ENCODE data around the gene CNGA4.

Gene CNGA4

GRCh38 chr11:6234387-6235107, 4.3 kb upstream of the CNGA4 start, which contains the start of gene FHIP1B:
Gene FHIP1B (minus strand): TSS chr11:6234636. CDS start chr11:6224516, 10,120 bp downstream.
- H3K27ac ChIP-seq: peak within 1 kb of the TSS; percentile 77
- TF ChIP-seq, protein P1, sequence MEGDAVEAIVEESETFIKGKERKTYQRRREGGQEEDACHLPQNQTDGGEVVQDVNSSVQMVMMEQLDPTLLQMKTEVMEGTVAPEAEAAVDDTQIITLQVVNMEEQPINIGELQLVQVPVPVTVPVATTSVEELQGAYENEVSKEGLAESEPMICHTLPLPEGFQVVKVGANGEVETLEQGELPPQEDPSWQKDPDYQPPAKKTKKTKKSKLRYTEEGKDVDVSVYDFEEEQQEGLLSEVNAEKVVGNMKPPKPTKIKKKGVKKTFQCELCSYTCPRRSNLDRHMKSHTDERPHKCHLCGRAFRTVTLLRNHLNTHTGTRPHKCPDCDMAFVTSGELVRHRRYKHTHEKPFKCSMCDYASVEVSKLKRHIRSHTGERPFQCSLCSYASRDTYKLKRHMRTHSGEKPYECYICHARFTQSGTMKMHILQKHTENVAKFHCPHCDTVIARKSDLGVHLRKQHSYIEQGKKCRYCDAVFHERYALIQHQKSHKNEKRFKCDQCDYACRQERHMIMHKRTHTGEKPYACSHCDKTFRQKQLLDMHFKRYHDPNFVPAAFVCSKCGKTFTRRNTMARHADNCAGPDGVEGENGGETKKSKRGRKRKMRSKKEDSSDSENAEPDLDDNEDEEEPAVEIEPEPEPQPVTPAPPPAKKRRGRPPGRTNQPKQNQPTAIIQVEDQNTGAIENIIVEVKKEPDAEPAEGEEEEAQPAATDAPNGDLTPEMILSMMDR (conservative IDR thresholded peaks at IDR 0.05): no peak
- peak; percentile 56 for TF ChIP-seq ZFX (IDR thresholded peaks at IDR 0.05)

DNA sequence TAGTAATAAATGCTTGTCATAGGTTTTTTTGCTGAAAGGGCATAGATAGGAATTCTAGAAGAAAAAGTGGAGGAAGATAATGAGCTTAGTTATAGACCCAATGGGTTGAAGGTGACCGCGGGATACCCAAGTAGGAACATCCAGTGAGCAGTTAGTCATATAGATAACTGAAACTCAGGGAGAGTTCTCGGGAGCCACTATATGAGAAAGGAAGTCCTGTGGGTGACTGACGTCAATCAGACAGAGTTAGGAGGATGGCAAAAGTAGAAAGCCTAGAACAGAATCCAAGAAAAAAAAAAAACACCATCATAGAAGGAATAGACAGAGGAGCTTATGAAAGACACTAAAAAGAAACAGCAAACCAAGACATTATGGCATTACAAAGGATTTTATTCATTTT, 1.6 kb upstream of the CNGA4 start:
- TF ChIP-seq ZFX (IDR thresholded peaks at IDR 0.05): no peak
- TF ChIP-seq, protein P1 (conservative IDR thresholded peaks at IDR 0.05): no peak
- H3K27ac ChIP-seq: no peak overlapping the region

GRCh38 chr11:6237761-6238302, 1.1 kb upstream of the CNGA4 start:
- TF ChIP-seq, protein P1 (conservative IDR thresholded peaks at IDR 0.05): no peak
- TF ChIP-seq ZFX (IDR thresholded peaks at IDR 0.05): no peak
- no peak overlapping the region for H3K27ac ChIP-seq

DNA sequence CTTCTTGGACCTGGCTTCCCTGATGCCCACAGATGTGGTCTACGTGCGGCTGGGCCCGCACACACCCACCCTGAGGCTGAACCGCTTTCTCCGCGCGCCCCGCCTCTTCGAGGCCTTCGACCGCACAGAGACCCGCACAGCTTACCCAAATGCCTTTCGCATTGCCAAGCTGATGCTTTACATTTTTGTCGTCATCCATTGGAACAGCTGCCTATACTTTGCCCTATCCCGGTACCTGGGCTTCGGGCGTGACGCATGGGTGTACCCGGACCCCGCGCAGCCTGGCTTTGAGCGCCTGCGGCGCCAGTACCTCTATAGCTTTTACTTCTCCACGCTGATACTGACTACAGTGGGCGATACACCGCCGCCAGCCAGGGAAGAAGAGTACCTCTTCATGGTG, 1.2 kb downstream of the CNGA4 start:
- H3K27ac ChIP-seq: no peak overlapping the region
- TF ChIP-seq, protein P1 (conservative IDR thresholded peaks at IDR 0.05): no peak
- TF ChIP-seq ZFX (IDR thresholded peaks at IDR 0.05): no peak

DNA sequence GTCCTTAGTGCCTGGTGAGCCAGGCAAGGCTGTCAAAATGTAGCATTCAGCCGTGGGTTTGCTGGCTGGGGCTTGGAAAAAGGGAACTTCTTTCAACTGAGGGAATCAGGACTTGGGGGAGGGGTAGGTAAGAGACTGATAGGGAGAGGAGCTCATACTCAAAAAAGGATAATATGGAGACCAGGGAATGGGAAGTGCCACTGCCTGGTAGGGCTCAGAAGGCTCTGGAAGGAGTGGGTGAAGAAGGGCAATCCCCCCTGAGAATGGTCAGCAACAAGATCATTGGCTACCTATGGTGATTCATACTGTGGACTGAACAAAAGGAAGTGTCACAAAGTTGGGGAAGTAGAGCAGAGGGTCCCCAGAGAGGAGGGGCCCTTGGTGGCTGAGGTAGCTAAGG, 1.9 kb downstream of the CNGA4 start:
- TF ChIP-seq, protein P1 (conservative IDR thresholded peaks at IDR 0.05): no peak
- TF ChIP-seq ZFX (IDR thresholded peaks at IDR 0.05): no peak
- no peak overlapping the region for H3K27ac ChIP-seq

DNA sequence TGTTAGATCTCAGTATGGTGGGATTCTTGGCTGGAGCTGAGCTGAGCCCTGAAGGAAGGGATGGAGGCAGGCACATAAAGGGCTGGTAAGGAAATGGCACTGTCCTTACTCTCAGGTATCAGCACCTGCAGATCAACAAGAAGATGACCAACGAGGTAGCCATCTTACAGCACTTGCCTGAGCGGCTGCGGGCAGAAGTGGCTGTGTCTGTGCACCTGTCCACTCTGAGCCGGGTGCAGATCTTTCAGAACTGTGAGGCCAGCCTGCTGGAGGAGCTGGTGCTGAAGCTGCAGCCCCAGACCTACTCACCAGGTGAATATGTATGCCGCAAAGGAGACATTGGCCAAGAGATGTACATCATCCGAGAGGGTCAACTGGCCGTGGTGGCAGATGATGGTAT, 2.4 kb downstream of the CNGA4 start:
- TF ChIP-seq ZFX (IDR thresholded peaks at IDR 0.05): no peak
- TF ChIP-seq, protein P1 (conservative IDR thresholded peaks at IDR 0.05): no peak
- H3K27ac ChIP-seq: no peak overlapping the region

DNA sequence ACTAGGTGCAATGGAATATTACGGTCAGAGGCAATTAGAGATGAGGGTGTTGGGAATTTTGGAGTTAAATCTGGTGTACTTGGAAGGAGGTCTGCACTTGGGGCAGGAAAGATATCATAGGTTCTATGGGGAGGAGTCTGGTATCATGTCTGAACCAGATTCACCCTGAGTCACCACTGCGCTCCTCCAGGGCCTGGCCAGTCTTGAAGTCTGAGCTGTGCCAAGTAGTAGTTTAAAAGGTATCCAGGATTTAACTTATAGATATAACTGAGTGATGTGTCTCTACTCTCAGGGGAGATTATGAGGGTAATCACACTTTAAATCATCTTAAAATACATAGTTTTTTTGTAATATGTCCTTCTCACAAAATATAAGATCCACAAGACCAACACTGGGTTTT, 6.6 kb downstream of the CNGA4 start:
- TF ChIP-seq ZFX (IDR thresholded peaks at IDR 0.05): no peak
- TF ChIP-seq, protein P1 (conservative IDR thresholded peaks at IDR 0.05): no peak
- H3K27ac ChIP-seq: no peak overlapping the region
